Stimulated activated CD4-positive, alpha-beta T cell treated with anti-CD3 and anti-CD28 coated beads, Interleukin-15, amount 100 ng/mL, for 24 hours (primary cell): ENCODE data around the gene KRT6A.

ENCODE experiments used
- DNase-seq: peaks from one replicate; pipeline ENCODE4 v3.0.0-alpha.2; 2020

KRT6A gene

GRCh38 chr12:52493172-52493571 lies at the start of gene KRT6A:
KRT6A (minus strand) TSS chr12:52493257; CDS start chr12:52493188, 69 bp downstream.
- no peak for DNase-seq

- no peak for DNase-seq
Measured at GRCh38 chr12:52542157-52542556, 49.1 kb upstream of the KRT6A start.

- DNase-seq: no peak
Measured at GRCh38 chr12:52541709-52542108, 48.7 kb upstream of the KRT6A start.

GRCh38 chr12:52540531-52540930 lies 47.5 kb upstream of the KRT6A start:
- no peak for DNase-seq

GRCh38 chr12:52539821-52540173 lies 46.7 kb upstream of the KRT6A start:
- DNase-seq: no peak

- DNase-seq: no peak
Measured at GRCh38 chr12:52539083-52539820, 46.2 kb upstream of the KRT6A start.

- DNase-seq: no peak
Measured at GRCh38 chr12:52537101-52537500, 44.0 kb upstream of the KRT6A start.

GRCh38 chr12:52535574-52535973 lies 42.5 kb upstream of the KRT6A start:
- DNase-seq: no peak

GRCh38 chr12:52534482-52534881 lies 41.4 kb upstream of the KRT6A start:
- peak; percentile 14 for DNase-seq

- DNase-seq: no peak
Measured at GRCh38 chr12:52533686-52534470, 40.8 kb upstream of the KRT6A start.

- DNase-seq: no peak
Measured at GRCh38 chr12:52532636-52533035, 39.6 kb upstream of the KRT6A start.

- no peak for DNase-seq
Measured at GRCh38 chr12:52531566-52532300, 38.7 kb upstream of the KRT6A start.

- DNase-seq: no peak
Measured at GRCh38 chr12:52530905-52531304, 37.8 kb upstream of the KRT6A start.

GRCh38 chr12:52530366-52530765 lies 37.3 kb upstream of the KRT6A start:
- no peak for DNase-seq

- no peak for DNase-seq
Measured at GRCh38 chr12:52529846-52530245, 36.8 kb upstream of the KRT6A start.

GRCh38 chr12:52529417-52529816 lies 36.4 kb upstream of the KRT6A start:
- DNase-seq: no peak

GRCh38 chr12:52528641-52529143 lies 35.6 kb upstream of the KRT6A start:
- DNase-seq: no peak

- no peak for DNase-seq
Measured at GRCh38 chr12:52527121-52527800, 34.2 kb upstream of the KRT6A start.

- no peak for DNase-seq
Measured at GRCh38 chr12:52526511-52526951, 33.5 kb upstream of the KRT6A start.

- DNase-seq: no peak
Measured at GRCh38 chr12:52525661-52526499, 32.8 kb upstream of the KRT6A start.

- no peak for DNase-seq
Measured at GRCh38 chr12:52524898-52525591, 32.0 kb upstream of the KRT6A start.
